ENCODE results near the gene HTN3. TPM values are rescaled to one million over a fixed set of nuclear protein-coding genes. Genes with fewer than 3 reads are reported as not detected.
"Not testable (repeated sequence)": the region's sequence is repeated elsewhere in the genome, so short reads cannot be mapped to it uniquely, and the experiment has no call there.

HTN3 gene
- total RNA-seq, 1 donor from 2014 or later: not detected

- H3K27me3 Mint-ChIP-seq (ENCODE audit: unreplicated experiment): peaks cover 13% of the 10 kb centered on the region
- no peak overlapping the region for H3K27ac Mint-ChIP-seq (ENCODE audit: unreplicated experiment)
- no peak overlapping the region for H3K4me3 Mint-ChIP-seq (ENCODE audit: unreplicated experiment)
- no peaks in the 10 kb centered on the region for H3K36me3 Mint-ChIP-seq (ENCODE audit: unreplicated experiment)
- TF ChIP-seq, protein P1, sequence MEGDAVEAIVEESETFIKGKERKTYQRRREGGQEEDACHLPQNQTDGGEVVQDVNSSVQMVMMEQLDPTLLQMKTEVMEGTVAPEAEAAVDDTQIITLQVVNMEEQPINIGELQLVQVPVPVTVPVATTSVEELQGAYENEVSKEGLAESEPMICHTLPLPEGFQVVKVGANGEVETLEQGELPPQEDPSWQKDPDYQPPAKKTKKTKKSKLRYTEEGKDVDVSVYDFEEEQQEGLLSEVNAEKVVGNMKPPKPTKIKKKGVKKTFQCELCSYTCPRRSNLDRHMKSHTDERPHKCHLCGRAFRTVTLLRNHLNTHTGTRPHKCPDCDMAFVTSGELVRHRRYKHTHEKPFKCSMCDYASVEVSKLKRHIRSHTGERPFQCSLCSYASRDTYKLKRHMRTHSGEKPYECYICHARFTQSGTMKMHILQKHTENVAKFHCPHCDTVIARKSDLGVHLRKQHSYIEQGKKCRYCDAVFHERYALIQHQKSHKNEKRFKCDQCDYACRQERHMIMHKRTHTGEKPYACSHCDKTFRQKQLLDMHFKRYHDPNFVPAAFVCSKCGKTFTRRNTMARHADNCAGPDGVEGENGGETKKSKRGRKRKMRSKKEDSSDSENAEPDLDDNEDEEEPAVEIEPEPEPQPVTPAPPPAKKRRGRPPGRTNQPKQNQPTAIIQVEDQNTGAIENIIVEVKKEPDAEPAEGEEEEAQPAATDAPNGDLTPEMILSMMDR (IDR thresholded peaks at IDR 0.05): no peak
- H3K4me1 Mint-ChIP-seq (ENCODE audit: unreplicated experiment): no peaks in the 10 kb centered on the region
- no peaks in the 10 kb centered on the region for H3K9me3 Mint-ChIP-seq (ENCODE audit: unreplicated experiment)
- DNase-seq (ENCODE audit: extremely low spot score, unreplicated experiment): no peak
Observed at GRCh38 chr4:69999420-69999819, 28.8 kb upstream of the HTN3 start.

DNA sequence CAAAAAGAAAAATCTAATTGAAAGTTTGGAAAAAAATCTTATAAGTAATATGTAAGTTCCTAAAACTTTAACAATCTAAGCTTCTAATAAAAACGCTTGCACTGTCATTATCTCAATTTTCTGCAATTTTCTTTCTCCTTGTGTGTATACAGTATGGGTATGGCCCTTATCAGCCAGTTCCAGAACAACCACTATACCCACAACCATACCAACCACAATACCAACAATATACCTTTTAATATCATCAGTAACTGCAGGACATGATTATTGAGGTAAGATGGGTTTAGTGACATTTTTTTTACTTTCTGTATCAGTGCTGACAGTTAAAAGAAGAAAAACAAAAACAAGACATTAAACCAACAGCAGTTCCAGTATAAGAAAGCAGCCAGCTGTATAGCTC is 27.5 kb upstream of the HTN3 start:
- Mint-ChIP-seq H3K27me3 (ENCODE audit: unreplicated experiment) (peaks cover 16% of the 10 kb centered on the region), H3K9me3 (ENCODE audit: unreplicated experiment) (no peaks in the 10 kb centered on the region), H3K4me1 (ENCODE audit: unreplicated experiment) (no peaks in the 10 kb centered on the region), H3K27ac (ENCODE audit: unreplicated experiment) (no peak overlapping the region), H3K4me3 (ENCODE audit: unreplicated experiment) (no peak overlapping the region), H3K36me3 (ENCODE audit: unreplicated experiment) (no peaks in the 10 kb centered on the region)
- DNase-seq (ENCODE audit: extremely low spot score, unreplicated experiment): no peak
- TF ChIP-seq, protein P1 (IDR thresholded peaks at IDR 0.05): no peak

GRCh38 chr4:70002507-70002906 is 25.8 kb upstream of the HTN3 start:
- Mint-ChIP-seq H3K27me3 (ENCODE audit: unreplicated experiment) (peaks cover 16% of the 10 kb centered on the region), H3K4me3 (ENCODE audit: unreplicated experiment) (no peak overlapping the region), H3K27ac (ENCODE audit: unreplicated experiment) (no peak overlapping the region), H3K9me3 (ENCODE audit: unreplicated experiment) (no peaks in the 10 kb centered on the region), H3K36me3 (ENCODE audit: unreplicated experiment) (no peaks in the 10 kb centered on the region), H3K4me1 (ENCODE audit: unreplicated experiment) (no peaks in the 10 kb centered on the region)
- DNase-seq (ENCODE audit: extremely low spot score, unreplicated experiment): no peak
- TF ChIP-seq, protein P1 (IDR thresholded peaks at IDR 0.05): no peak

GRCh38 chr4:70008771-70009170 is 19.5 kb upstream of the HTN3 start:
- H3K36me3 Mint-ChIP-seq (ENCODE audit: unreplicated experiment): no peaks in the 10 kb centered on the region
- TF ChIP-seq, protein P1 (IDR thresholded peaks at IDR 0.05): no peak
- no peak overlapping the region for H3K27ac Mint-ChIP-seq (ENCODE audit: unreplicated experiment)
- no peaks in the 10 kb centered on the region for H3K4me1 Mint-ChIP-seq (ENCODE audit: unreplicated experiment)
- no peak overlapping the region for H3K4me3 Mint-ChIP-seq (ENCODE audit: unreplicated experiment)
- H3K9me3 Mint-ChIP-seq (ENCODE audit: unreplicated experiment): no peaks in the 10 kb centered on the region
- DNase-seq (ENCODE audit: extremely low spot score, unreplicated experiment): no peak
- H3K27me3 Mint-ChIP-seq (ENCODE audit: unreplicated experiment): peaks cover 9% of the 10 kb centered on the region

DNA sequence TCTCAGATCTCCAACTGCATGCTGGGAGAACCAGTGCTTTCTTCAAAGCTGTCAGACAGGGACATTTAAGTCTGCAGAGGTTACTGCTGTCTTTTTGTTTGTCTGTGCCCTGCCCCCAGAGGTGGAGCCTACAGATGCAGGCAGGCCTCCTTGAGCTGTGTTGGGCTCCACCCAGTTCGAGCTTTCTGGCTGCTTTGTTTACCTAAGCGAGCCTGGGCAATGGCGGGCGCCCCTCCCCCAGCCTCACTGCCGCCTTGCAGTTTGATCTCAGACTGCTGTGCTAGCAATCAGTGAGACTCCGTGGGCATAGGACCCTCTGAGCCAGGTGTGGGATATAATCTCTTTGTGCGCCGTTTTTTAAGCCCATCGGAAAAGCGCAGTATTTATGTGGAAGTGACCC is 9.3 kb upstream of the HTN3 start:
- not testable (repeated sequence) for H3K27me3 Mint-ChIP-seq (ENCODE audit: unreplicated experiment); DNase-seq (ENCODE audit: extremely low spot score, unreplicated experiment)

DNA sequence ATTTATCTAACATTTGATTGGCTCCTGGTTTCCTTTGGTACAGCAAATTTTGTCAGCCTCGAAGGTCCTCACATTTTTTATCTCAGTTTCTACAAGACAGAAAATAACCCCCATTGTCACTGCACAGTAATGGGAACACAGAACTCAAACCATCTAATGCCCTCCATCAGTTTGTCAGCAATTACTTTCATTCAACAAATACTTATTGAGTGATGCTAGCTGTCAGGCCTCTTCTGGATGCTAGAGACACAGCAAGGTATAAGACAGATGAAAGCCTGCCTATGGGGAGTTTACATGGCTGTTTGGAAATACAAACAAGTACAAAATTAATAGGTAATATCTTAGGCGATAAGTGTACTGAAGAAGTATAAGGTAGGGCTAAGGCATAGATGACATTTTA is 5.0 kb upstream of the HTN3 start:
- Mint-ChIP-seq H3K36me3 (ENCODE audit: unreplicated experiment) (no peaks in the 10 kb centered on the region), H3K4me1 (ENCODE audit: unreplicated experiment) (no peaks in the 10 kb centered on the region), H3K27me3 (ENCODE audit: unreplicated experiment) (peaks cover 8% of the 10 kb centered on the region), H3K4me3 (ENCODE audit: unreplicated experiment) (no peak overlapping the region), H3K9me3 (ENCODE audit: unreplicated experiment) (no peaks in the 10 kb centered on the region), H3K27ac (ENCODE audit: unreplicated experiment) (no peak overlapping the region)
- TF ChIP-seq, protein P1 (IDR thresholded peaks at IDR 0.05): no peak
- no peak for DNase-seq (ENCODE audit: extremely low spot score, unreplicated experiment)

More for the DNA sequence above, 9.3 kb upstream of the HTN3 start:
- not testable (repeated sequence) for H3K9me3 Mint-ChIP-seq (ENCODE audit: unreplicated experiment); H3K4me3 Mint-ChIP-seq (ENCODE audit: unreplicated experiment); H3K36me3 Mint-ChIP-seq (ENCODE audit: unreplicated experiment); H3K27ac Mint-ChIP-seq (ENCODE audit: unreplicated experiment); H3K4me1 Mint-ChIP-seq (ENCODE audit: unreplicated experiment)

Data from osteocyte (in vitro differentiated cells).